Measurements from ENCODE around the gene IQCH. TPM values are rescaled to one million over a fixed set of nuclear protein-coding genes. Genes with fewer than 3 reads are reported as not detected.

Gene IQCH
- total RNA-seq, 1 experiment from 2014 or later, result 1.1 TPM

DNA sequence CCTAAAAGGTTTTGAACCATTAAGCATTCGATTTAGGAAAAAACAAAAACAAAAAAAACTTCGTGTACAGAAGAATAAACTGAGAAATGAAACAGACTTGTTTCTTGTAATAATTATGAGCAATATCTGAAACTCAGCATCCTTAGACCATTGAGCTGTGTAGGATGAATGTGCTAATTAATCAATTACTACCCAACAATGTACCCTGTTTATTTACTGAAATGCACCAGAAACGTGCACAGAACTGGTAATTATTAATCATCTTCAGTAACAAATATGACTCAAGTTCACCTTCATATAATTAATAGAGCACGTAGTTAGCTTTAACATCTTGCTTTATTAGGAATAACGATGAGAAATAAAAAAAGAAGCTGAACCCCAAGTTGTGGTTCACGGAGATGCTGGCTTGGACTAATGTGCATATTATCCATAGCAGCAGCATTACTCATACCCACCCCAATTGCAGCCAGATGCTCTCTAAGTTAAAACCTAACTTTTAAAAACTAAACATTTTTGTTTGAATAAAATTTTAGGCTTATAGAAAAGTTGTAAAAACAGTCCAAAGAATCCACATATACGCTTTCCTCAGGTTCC is 256.1 kb downstream of the IQCH start:
- Histone ChIP-seq H3K79me2 (ENCODE audit: insufficient read depth, low read length) (no peaks in the 10 kb centered on the region), H2BK20ac (ENCODE audit: low read depth, low read length, poor library complexity, severe bottlenecking) (no peak overlapping the region), H4K5ac (ENCODE audit: insufficient read length, low read depth, low read length) (no peak overlapping the region), H3K79me1 (ENCODE audit: insufficient read depth, low read depth, low read length, poor library complexity, severe bottlenecking) (no peaks in the 10 kb centered on the region), H3K4me2 (ENCODE audit: insufficient read depth, insufficient read length, low read length) (no peak overlapping the region), H3K18ac (ENCODE audit: insufficient read length, low read depth, low read length) (no peak overlapping the region), H3K27me3 (ENCODE audit: insufficient read depth, low read length) (no peaks in the 10 kb centered on the region), H3K9ac (ENCODE audit: extremely low read depth, insufficient read length, low read length) (no peak overlapping the region), H3K23me2 (ENCODE audit: insufficient read length, low read depth, low read length, poor library complexity, severe bottlenecking) (no peaks in the 10 kb centered on the region), H3K27ac (ENCODE audit: insufficient read length, low read depth, low read length) (no peak overlapping the region), H4K8ac (replicated peaks; ENCODE audit: insufficient read length, low read depth, low read length) (no peak overlapping the region), H3K4me1 (ENCODE audit: insufficient read depth, low read length) (no peaks in the 10 kb centered on the region; the same call in 1 of the 2 replicates), H4K20me1 (ENCODE audit: control insufficient read depth, insufficient read depth, insufficient read length) (no peaks in the 10 kb centered on the region), H2BK15ac (ENCODE audit: low read depth, low read length) (no peak overlapping the region), H3K56ac (ENCODE audit: insufficient read length, low read depth, low read length) (no peak overlapping the region), H3T11ph (ENCODE audit: low read length) (no peak overlapping the region), H2AFZ (ENCODE audit: low read length) (no peak overlapping the region), H3K9me3 (ENCODE audit: control insufficient read depth, low read depth, low read length) (no peaks in the 10 kb centered on the region), H2BK120ac (ENCODE audit: low read depth, low read length, poor library complexity, severe bottlenecking) (no peak overlapping the region), H2BK5ac (ENCODE audit: insufficient read length, low read length) (no peak overlapping the region), H2AK5ac (ENCODE audit: insufficient read length, low read length) (no peak overlapping the region), H3K4ac (ENCODE audit: low read depth, low read length) (no peak overlapping the region), H4K91ac (ENCODE audit: insufficient read length, low read depth, low read length) (no peak overlapping the region), H2BK12ac (ENCODE audit: insufficient read length, low read depth, low read length) (no peak overlapping the region), H3K14ac (ENCODE audit: insufficient read depth, low read length) (no peak overlapping the region), H3K23ac (ENCODE audit: insufficient read length, low read depth, low read length) (no peak overlapping the region)
- Mint-ChIP-seq H3K27me3 (ENCODE audit: low read depth) (no peaks in the 10 kb centered on the region), H3K4me3 (no peak overlapping the region), H3K36me3 (ENCODE audit: insufficient read depth in 1 of 3, low read depth in 3 of 3) (peaks cover 0 to 14% (median 0%) of the 10 kb centered on the region in 3 experiments; a peak in 2 of 7 replicates), H3K27ac (no peak overlapping the region), H3K4me1 (no peaks in the 10 kb centered on the region), H3K9me3 (no peaks in the 10 kb centered on the region)
- TF ChIP-seq, protein P1, sequence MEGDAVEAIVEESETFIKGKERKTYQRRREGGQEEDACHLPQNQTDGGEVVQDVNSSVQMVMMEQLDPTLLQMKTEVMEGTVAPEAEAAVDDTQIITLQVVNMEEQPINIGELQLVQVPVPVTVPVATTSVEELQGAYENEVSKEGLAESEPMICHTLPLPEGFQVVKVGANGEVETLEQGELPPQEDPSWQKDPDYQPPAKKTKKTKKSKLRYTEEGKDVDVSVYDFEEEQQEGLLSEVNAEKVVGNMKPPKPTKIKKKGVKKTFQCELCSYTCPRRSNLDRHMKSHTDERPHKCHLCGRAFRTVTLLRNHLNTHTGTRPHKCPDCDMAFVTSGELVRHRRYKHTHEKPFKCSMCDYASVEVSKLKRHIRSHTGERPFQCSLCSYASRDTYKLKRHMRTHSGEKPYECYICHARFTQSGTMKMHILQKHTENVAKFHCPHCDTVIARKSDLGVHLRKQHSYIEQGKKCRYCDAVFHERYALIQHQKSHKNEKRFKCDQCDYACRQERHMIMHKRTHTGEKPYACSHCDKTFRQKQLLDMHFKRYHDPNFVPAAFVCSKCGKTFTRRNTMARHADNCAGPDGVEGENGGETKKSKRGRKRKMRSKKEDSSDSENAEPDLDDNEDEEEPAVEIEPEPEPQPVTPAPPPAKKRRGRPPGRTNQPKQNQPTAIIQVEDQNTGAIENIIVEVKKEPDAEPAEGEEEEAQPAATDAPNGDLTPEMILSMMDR (conservative IDR thresholded peaks at IDR 0.05), result no peak
- DNase-seq, result no peak
- WGBS (ENCODE audit: extremely low coverage, insufficient read length, low lambda C conversion rate), result no CpG with 5 or more reads among the region's 7 CpGs

Data from H9 (cell line).